GM12878 (cell line): ENCODE results near the gene CHAC2. TPM values are rescaled to one million over a fixed set of nuclear protein-coding genes. Genes with fewer than 3 reads are reported as not detected.
A peak's percentile ranks its signal among the peaks of the same experiment; 100 is the strongest.

Source experiments
- ATAC-seq: fragments of 200-7000 bp; cut with Tn5 transposase; 3 replicates; pipeline ENCODE4 v1.9.1; 2020; ENCODE audit warnings: mild to moderate bottlenecking, moderate library complexity
- BruUV-seq: library from RNA; stranded (reverse); fragments of 400-500 nt; replicated peaks from 2 replicates; lab custom pipeline; 2021; lab: Mats Ljungman, UMichigan
- CTCF ChIA-PET: fragments of 300-600 bp; sonication (Branson Sonifier 250); formaldehyde crosslinking; extraction: SDS; loops from one replicate; lab custom pipeline; 2021; ENCODE audit warnings: inconsistent platforms; lab: Yijun Ruan, JAX
- POLR2A ChIA-PET: fragments of 350-600 bp; formaldehyde crosslinking; extraction: SDS; loops from one replicate; lab custom pipeline; 2021; ENCODE audit warnings: inconsistent platforms; lab: Charles Lee
- RAD21 ChIA-PET: fragments of 300-600 bp; sonication (Branson Sonifier 250); formaldehyde crosslinking; loops from one replicate; lab custom pipeline; 2023; ENCODE audit warnings: antibody characterized with exemption; ENCODE audit not compliant: unreplicated experiment; lab: Charles Lee
- SMC1A ChIA-PET: fragments of 300-600 bp; sonication (Branson Sonifier 250); formaldehyde crosslinking; loops from one replicate; lab custom pipeline; 2023; ENCODE audit not compliant: unreplicated experiment, uncharacterized antibody; lab: Charles Lee
- DNase-seq: peaks from one replicate; pipeline ENCODE4 v3.0.0-alpha.2; 2011; ENCODE audit warnings: low read depth, low spot score
- FAIRE-seq: peaks from 3 replicates; lab custom pipeline; 2011; peaks lifted over from hg19 to GRCh38; lab: Jason Lieb, UNC
- H2AFZ ChIP-seq: 2 replicates; pipeline ENCODE4 v1.6.0; 2011; ENCODE audit warnings: low read depth, low read length, control low read depth; ENCODE audit not compliant: control insufficient read depth
- H3K27ac ChIP-seq: 2 replicates; pipeline ENCODE4 v1.5.1; 2011; ENCODE audit warnings: control low read depth; ENCODE audit not compliant: control insufficient read depth, insufficient read depth
- H3K27me3 ChIP-seq, 2 experiments: replicated peaks in 1 of 2; 2 replicates each; pipeline versions ENCODE4 v1.6.0 to v1.6.1; 2011; ENCODE audit warnings: low read length in 1 of 2; ENCODE audit not compliant: control insufficient read depth in 2 of 2, insufficient read depth in 2 of 2
- H3K36me3 ChIP-seq, 2 experiments: 2 replicates each; pipeline ENCODE4 v1.5.1; 2011; ENCODE audit warnings: low read length in 1 of 2; ENCODE audit not compliant: control insufficient read depth in 2 of 2, insufficient read depth in 2 of 2
- H3K4me1 ChIP-seq: 2 replicates; pipeline ENCODE4 v1.6.1; 2011; ENCODE audit warnings: mild to moderate bottlenecking, low read length, moderate library complexity, mixed read lengths; ENCODE audit not compliant: control insufficient read depth, insufficient read depth
- H3K4me2 ChIP-seq: 2 replicates; pipeline ENCODE4 v1.6.0; 2011; ENCODE audit warnings: control low read depth; ENCODE audit not compliant: control insufficient read depth, insufficient read depth
- H3K4me3 ChIP-seq: fragments of 200-600 bp; sonication (generic); 2 replicates; pipeline ENCODE4 v1.5.1; 2016
- H3K79me2 ChIP-seq: 2 replicates; pipeline ENCODE4 v1.6.0; 2011; ENCODE audit warnings: low read length; ENCODE audit not compliant: control insufficient read depth, insufficient read depth
- H3K9ac ChIP-seq: 2 replicates; pipeline ENCODE4 v1.8.0; 2011; ENCODE audit warnings: low read length, control low read depth, mixed read lengths; ENCODE audit not compliant: control insufficient read depth, insufficient read depth
- H3K9me3 ChIP-seq: replicated peaks from 3 replicates; pipeline ENCODE4 v1.5.1; 2011; ENCODE audit warnings: mild to moderate bottlenecking, low read length; ENCODE audit not compliant: control insufficient read depth, insufficient read depth
- H4K20me1 ChIP-seq: 2 replicates; pipeline ENCODE4 v1.6.0; 2011; ENCODE audit not compliant: control insufficient read depth, insufficient read depth
- CHD4 ChIP-seq: fragments of 200-600 bp; sonication (generic); IDR thresholded peaks from 2 replicates; pipeline ENCODE4 v1.6.1; 2016; ENCODE audit warnings: mild to moderate bottlenecking
- CREB1 ChIP-seq: IDR thresholded peaks from 2 replicates; pipeline ENCODE4 v1.6.1; 2012; ENCODE audit warnings: low read depth, mild to moderate bottlenecking, inconsistent platforms
- ESRRA ChIP-seq: IDR thresholded peaks from 2 replicates; pipeline ENCODE4 v1.6.1; 2012; ENCODE audit warnings: mild to moderate bottlenecking, low read length, improper control_type of control experiment
- NFIC ChIP-seq: IDR thresholded peaks from 2 replicates; pipeline ENCODE4 v1.6.1; 2012; ENCODE audit warnings: low read depth, mild to moderate bottlenecking, inconsistent platforms, low read length, moderate library complexity
- NFYB ChIP-seq: IDR thresholded peaks from 2 replicates; pipeline ENCODE4 v1.6.1; 2011; ENCODE audit warnings: low read depth, mild to moderate bottlenecking, low read length, improper control_type of control experiment, moderate library complexity; ENCODE audit not compliant: insufficient read depth
- NR2C2 ChIP-seq: IDR thresholded peaks from 2 replicates; pipeline ENCODE4 v1.6.1; 2011; ENCODE audit warnings: borderline replicate concordance, low read depth; ENCODE audit not compliant: control insufficient read depth, insufficient read length
- RB1 ChIP-seq: fragments of 450-650 bp; formaldehyde crosslinking; IDR thresholded peaks from 2 replicates; pipeline ENCODE4 v1.6.1; 2017; ENCODE audit warnings: mild to moderate bottlenecking, borderline replicate concordance
- SIX5 ChIP-seq: IDR thresholded peaks from 2 replicates; pipeline ENCODE4 v1.6.1; 2011; ENCODE audit warnings: mild to moderate bottlenecking, low read depth, low read length, moderate library complexity; ENCODE audit not compliant: severe bottlenecking
- SPI1 ChIP-seq: IDR thresholded peaks from 2 replicates; pipeline ENCODE4 v1.6.1; 2011; ENCODE audit warnings: low read depth, mild to moderate bottlenecking, low read length, moderate library complexity, borderline replicate concordance; ENCODE audit not compliant: insufficient read depth
- STAT3 ChIP-seq: IDR thresholded peaks from 2 replicates; pipeline ENCODE4 v1.6.1; 2011; ENCODE audit warnings: low read depth, low read length, improper control_type of control experiment
- YBX1 ChIP-seq: fragments of 450-650 bp; IDR thresholded peaks from 2 replicates; pipeline ENCODE4 v1.6.1; 2016; ENCODE audit warnings: antibody characterized with exemption
- ZNF24 ChIP-seq: fragments of 450-650 bp; IDR thresholded peaks from 2 replicates; pipeline ENCODE4 v1.6.1; 2017; ENCODE audit warnings: antibody characterized with exemption, mild to moderate bottlenecking
- WGBS: methylation state at CpG from one replicate; pipeline ENCODE4 v1.1.6; 2016; ENCODE audit warnings: low lambda C conversion rate; ENCODE audit not compliant: insufficient replicate concordance, insufficient coverage; ENCODE audit errors: missing lambda C conversion rate; 5-methylcytosine and 5-hydroxymethylcytosine counted together
- in situ Hi-C: fragments of 300-500 bp; cut with MboI; formaldehyde crosslinking; loops from 9 replicates; pipeline ENCODE4 v1.14.3; 2018; ENCODE audit warnings: mixed read lengths
- intact Hi-C: fragments of 100-400 bp; cut with micrococcal nuclease; formaldehyde crosslinking; loops from one replicate; pipeline ENCODE4 v1.14.2; 2022; ENCODE audit not compliant: unreplicated experiment
- polyA plus RNA-seq, 11 experiments: library from polyadenylated mRNA; depleted of rRNA in 4 of 11; unstranded in 6 of 11; stranded (reverse) in 5 of 11; fragments of >200 nt; fragmentation: Nextera tagmentation in 4 of 11; fragmentation: Illumina TruSeq in 1 of 11; extraction: Ambion mirVana in 4 of 11; extraction: Trizol in 1 of 11; gene quantifications; 1 replicate in 1 of 11; 2 replicates in 10 of 11; pipeline versions ENCODE4 v1.2.1 to v1.2.3, GENCODE V29; 2011 to 2016; ENCODE audit warnings: inconsistent platforms in 2 of 11, missing spikeins in 2 of 11, low read depth in 1 of 11
- total RNA-seq, 4 experiments: library from RNA; depleted of rRNA in 3 of 4; stranded (reverse); fragments of >200 nt in 3 of 4; fragmentation: Illumina TruSeq in 1 of 4; extraction: Trizol in 1 of 4; gene quantifications; 2 replicates each; pipeline versions ENCODE4 v1.2.1 to v1.2.3, GENCODE V29; 2013 to 2021
- TF ChIP-seq, protein P1 (sequence below): fragments of 450-650 bp; IDR thresholded peaks from 2 replicates; pipeline ENCODE4 v1.6.1; 2017; ENCODE audit warnings: mild to moderate bottlenecking
- TF ChIP-seq, protein P2 (sequence below): fragments of 450-650 bp; conservative IDR thresholded peaks from 2 replicates; pipeline ENCODE4 v1.6.1; 2017; ENCODE audit warnings: mild to moderate bottlenecking, moderate library complexity
- TF ChIP-seq, protein P3 (sequence below): IDR thresholded peaks from 2 replicates; pipeline ENCODE4 v1.6.1; 2011; ENCODE audit warnings: borderline replicate concordance, low read depth, mild to moderate bottlenecking, moderate library complexity, mixed read lengths, low read length; ENCODE audit not compliant: insufficient read depth; ENCODE audit errors: extremely low read length

The CHAC2 gene
- total and polyA plus RNA-seq, 10 of the 15 experiments (the other 5 are each of a cell fraction or from before 2014, with no cell fraction given), result 11.0 to 67.6 (median 25.0) TPM

DNA sequence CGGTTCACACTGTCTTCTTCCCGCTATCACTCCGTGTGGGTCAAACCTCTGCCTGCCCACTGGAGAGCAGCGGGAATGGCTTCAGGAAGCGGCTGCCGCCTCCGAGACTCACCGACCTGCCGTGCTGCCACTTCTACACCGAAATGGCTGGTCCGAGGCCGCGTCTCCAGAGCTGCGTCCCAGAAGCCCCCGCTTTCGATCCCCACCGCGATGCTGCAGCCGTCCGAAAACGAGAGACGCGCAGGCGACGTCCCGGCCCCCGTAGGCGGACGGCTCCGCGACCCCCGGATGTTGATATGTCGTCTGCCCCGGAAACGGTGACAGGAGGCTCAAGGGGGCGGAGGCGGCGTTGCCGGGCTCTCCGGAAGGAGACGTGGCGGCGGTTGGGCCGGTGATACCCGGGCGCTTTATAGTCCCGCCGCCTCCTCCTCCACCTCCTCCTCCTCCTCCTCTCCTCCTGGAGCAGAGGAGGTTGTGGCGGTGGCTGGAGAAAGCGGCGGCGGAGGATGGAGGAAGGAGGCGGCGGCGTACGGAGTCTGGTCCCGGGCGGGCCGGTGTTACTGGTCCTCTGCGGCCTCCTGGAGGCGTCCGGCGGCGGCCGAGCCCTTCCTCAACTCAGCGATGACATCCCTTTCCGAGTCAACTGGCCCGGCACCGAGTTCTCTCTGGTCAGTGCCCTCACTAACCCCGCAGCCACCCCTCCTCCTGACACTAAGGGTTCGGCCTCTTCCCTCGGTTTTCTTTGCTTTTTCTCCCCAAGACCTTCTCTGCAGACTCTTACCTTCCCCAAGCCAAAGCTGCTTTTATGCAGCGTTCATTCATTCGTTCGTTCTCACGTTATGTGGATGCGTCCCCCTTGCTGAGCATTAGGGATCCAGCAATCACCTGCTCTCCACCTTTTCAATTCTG lies 19.4 kb downstream of the CHAC2 start, which contains the start of the genes ASB3 and ERLEC1:
Gene ASB3, minus strand, starts transcription at position 249 of the 909 bp plus-strand sequence. CDS start 21,381 bp downstream, outside the sequence.
Gene ERLEC1, plus strand, starts transcription at position 340 of the 909 bp plus-strand sequence. Its CDS starts 167 bp downstream, at position 507.
- Histone ChIP-seq H3K27ac (peak within 1 kb of the TSS; percentile 86), H3K4me2 (peak within 1 kb of the TSS; percentile 90), H3K9ac (peak within 1 kb of the TSS; percentile 92), H3K9me3 (no peaks in the 10 kb centered on the region), H3K79me2 (peaks cover 87% of the 10 kb centered on the region), H3K4me3 (peak within 1 kb of the TSS; percentile 97), H3K27me3 (no peaks in the 10 kb centered on the region), H2AFZ (peak within 1 kb of the TSS; percentile 95), H3K36me3 (peaks cover 0 to 6% of the 10 kb centered on the region in 2 experiments; a peak in 2 of 4 replicates), H4K20me1 (no peaks in the 10 kb centered on the region), H3K4me1 (0 out of 2 replicates have a peak, but pooled peaks cover 2% of the 10 kb centered on the region)
- FAIRE-seq (peak; percentile 80), ATAC-seq (peak; percentile 93), DNase-seq (peak; percentile 48)
- ChIA-PET POLR2A (interaction anchor here (0.9 to 6.6 kb wide), 4 partner anchors 13 to 183 kb away, joined by 3 to 37 read pairs (median 6); partner anchors contain the start of genes CHAC2 and PSME4), SMC1A (interaction anchor here (1.0 to 3.0 kb wide), 4 partner anchors 13 to 182 kb away, joined by 3 to 22 read pairs (median 5); partner anchors contain the start of gene CHAC2), CTCF (interaction anchor here (0.8 to 2.9 kb wide), 3 partner anchors 10 to 53 kb away, joined by 3 to 14 read pairs (median 4); partner anchors contain the start of gene CHAC2), RAD21 (interaction anchor here (1.3 to 2.7 kb wide), 2 partner anchors 10 to 19 kb away, joined by 3 to 12 read pairs; partner anchors contain the start of gene CHAC2)
- BruUV-seq, result no TSS peak
- in situ Hi-C loops (no loop called here), intact Hi-C loops (loop anchor here (2.0 kb wide), 1 partner anchor 20 kb away; the partner anchor contains the start of gene CHAC2)
- WGBS, result 1% methylated on average over 72 of the region's 77 CpGs
- TF ChIP-seq NFIC (no peak), CREB1 (peak; percentile 82), NFYB (no peak), RB1 (peak; percentile 40; the same call in 1 of the 2 replicates), ZNF24 (0 out of 2 replicates have a peak, but pooled peaks have one; percentile 3), CHD4 (no peak), ESRRA (no peak), SIX5 (peak; percentile 65), SPI1 (no peak), NR2C2 (no peak), STAT3 (no peak), YBX1 (no peak)
- TF ChIP-seq, protein P1, sequence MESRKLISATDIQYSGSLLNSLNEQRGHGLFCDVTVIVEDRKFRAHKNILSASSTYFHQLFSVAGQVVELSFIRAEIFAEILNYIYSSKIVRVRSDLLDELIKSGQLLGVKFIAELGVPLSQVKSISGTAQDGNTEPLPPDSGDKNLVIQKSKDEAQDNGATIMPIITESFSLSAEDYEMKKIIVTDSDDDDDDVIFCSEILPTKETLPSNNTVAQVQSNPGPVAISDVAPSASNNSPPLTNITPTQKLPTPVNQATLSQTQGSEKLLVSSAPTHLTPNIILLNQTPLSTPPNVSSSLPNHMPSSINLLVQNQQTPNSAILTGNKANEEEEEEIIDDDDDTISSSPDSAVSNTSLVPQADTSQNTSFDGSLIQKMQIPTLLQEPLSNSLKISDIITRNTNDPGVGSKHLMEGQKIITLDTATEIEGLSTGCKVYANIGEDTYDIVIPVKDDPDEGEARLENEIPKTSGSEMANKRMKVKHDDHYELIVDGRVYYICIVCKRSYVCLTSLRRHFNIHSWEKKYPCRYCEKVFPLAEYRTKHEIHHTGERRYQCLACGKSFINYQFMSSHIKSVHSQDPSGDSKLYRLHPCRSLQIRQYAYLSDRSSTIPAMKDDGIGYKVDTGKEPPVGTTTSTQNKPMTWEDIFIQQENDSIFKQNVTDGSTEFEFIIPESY, result no peak
- TF ChIP-seq, protein P2, sequence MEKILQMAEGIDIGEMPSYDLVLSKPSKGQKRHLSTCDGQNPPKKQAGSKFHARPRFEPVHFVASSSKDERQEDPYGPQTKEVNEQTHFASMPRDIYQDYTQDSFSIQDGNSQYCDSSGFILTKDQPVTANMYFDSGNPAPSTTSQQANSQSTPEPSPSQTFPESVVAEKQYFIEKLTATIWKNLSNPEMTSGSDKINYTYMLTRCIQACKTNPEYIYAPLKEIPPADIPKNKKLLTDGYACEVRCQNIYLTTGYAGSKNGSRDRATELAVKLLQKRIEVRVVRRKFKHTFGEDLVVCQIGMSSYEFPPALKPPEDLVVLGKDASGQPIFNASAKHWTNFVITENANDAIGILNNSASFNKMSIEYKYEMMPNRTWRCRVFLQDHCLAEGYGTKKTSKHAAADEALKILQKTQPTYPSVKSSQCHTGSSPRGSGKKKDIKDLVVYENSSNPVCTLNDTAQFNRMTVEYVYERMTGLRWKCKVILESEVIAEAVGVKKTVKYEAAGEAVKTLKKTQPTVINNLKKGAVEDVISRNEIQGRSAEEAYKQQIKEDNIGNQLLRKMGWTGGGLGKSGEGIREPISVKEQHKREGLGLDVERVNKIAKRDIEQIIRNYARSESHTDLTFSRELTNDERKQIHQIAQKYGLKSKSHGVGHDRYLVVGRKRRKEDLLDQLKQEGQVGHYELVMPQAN, result peak; percentile 86; the same call in 1 of the 2 replicates
- TF ChIP-seq, protein P3, sequence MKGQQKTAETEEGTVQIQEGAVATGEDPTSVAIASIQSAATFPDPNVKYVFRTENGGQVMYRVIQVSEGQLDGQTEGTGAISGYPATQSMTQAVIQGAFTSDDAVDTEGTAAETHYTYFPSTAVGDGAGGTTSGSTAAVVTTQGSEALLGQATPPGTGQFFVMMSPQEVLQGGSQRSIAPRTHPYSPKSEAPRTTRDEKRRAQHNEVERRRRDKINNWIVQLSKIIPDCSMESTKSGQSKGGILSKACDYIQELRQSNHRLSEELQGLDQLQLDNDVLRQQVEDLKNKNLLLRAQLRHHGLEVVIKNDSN, result no peak
